ENCODE data around the gene LDLRAD3.

The LDLRAD3 gene

GRCh38 chr11:36237391-36237790 lies 293.5 kb downstream of the LDLRAD3 start:
- TF ChIP-seq BACH2 (CRISPR knock-in tag; IDR thresholded peaks at IDR 0.05; ENCODE audit: borderline replicate concordance) (no peak), TCF4 (CRISPR knock-in tag; IDR thresholded peaks at IDR 0.05; ENCODE audit: borderline replicate concordance) (no peak), ZNF70 (CRISPR knock-in tag; IDR thresholded peaks at IDR 0.05) (no peak), ZFP30 (CRISPR knock-in tag; IDR thresholded peaks at IDR 0.05) (no peak), ARNTL (CRISPR knock-in tag; IDR thresholded peaks at IDR 0.05; ENCODE audit: borderline replicate concordance, low read depth) (no peak), SNAI2 (CRISPR knock-in tag; IDR thresholded peaks at IDR 0.05) (no peak), ZFP3 (CRISPR knock-in tag; IDR thresholded peaks at IDR 0.05) (no peak), OSR1 (CRISPR knock-in tag; IDR thresholded peaks at IDR 0.05) (no peak), CSDC2 (CRISPR knock-in tag; IDR thresholded peaks at IDR 0.05) (no peak), CSRNP3 (CRISPR knock-in tag; IDR thresholded peaks at IDR 0.05) (no peak), TOX (CRISPR knock-in tag; IDR thresholded peaks at IDR 0.05; ENCODE audit: borderline replicate concordance) (no peak), TSHZ2 (CRISPR knock-in tag; IDR thresholded peaks at IDR 0.05) (no peak), ZNF565 (CRISPR knock-in tag; conservative IDR thresholded peaks at IDR 0.05; ENCODE audit: low read depth) (no peak)
- ATAC-seq = no peak

GRCh38 chr11:36238036-36238631 lies 294.3 kb downstream of the LDLRAD3 start:
- no peak for ATAC-seq
- TF ChIP-seq ARNTL (CRISPR knock-in tag; IDR thresholded peaks at IDR 0.05; ENCODE audit: borderline replicate concordance, low read depth) = no peak
- no peak for TF ChIP-seq CSRNP3 (CRISPR knock-in tag; IDR thresholded peaks at IDR 0.05)
- TF ChIP-seq ESRRG (CRISPR knock-in tag; IDR thresholded peaks at IDR 0.05) = no peak
- TF ChIP-seq OSR1 (CRISPR knock-in tag; IDR thresholded peaks at IDR 0.05) = no peak
- TF ChIP-seq ZFP30 (CRISPR knock-in tag; IDR thresholded peaks at IDR 0.05) = no peak

GRCh38 chr11:36238881-36239280 lies 295.0 kb downstream of the LDLRAD3 start:
- ATAC-seq = no peak
- TF ChIP-seq ZNF8 (CRISPR knock-in tag; IDR thresholded peaks at IDR 0.05) (no peak), BACH2 (CRISPR knock-in tag; IDR thresholded peaks at IDR 0.05; ENCODE audit: borderline replicate concordance) (no peak), CREB5 (CRISPR knock-in tag; IDR thresholded peaks at IDR 0.05; ENCODE audit: low read depth) (no peak), ESRRG (CRISPR knock-in tag; IDR thresholded peaks at IDR 0.05) (no peak), POU6F1 (CRISPR knock-in tag; IDR thresholded peaks at IDR 0.05; ENCODE audit: borderline replicate concordance, low read depth) (no peak), CSRNP3 (CRISPR knock-in tag; IDR thresholded peaks at IDR 0.05) (no peak), ZFP30 (CRISPR knock-in tag; IDR thresholded peaks at IDR 0.05) (no peak), ZNF70 (CRISPR knock-in tag; IDR thresholded peaks at IDR 0.05) (no peak), RARB (CRISPR knock-in tag; IDR thresholded peaks at IDR 0.05) (no peak), ZFP3 (CRISPR knock-in tag; IDR thresholded peaks at IDR 0.05) (no peak), PPARA (CRISPR knock-in tag; IDR thresholded peaks at IDR 0.05; ENCODE audit: borderline replicate concordance) (no peak), SNAI2 (CRISPR knock-in tag; IDR thresholded peaks at IDR 0.05) (no peak), ZNF565 (CRISPR knock-in tag; conservative IDR thresholded peaks at IDR 0.05; ENCODE audit: low read depth) (no peak), PATZ1 (CRISPR knock-in tag; IDR thresholded peaks at IDR 0.05; ENCODE audit: borderline replicate concordance) (no peak), TCF4 (CRISPR knock-in tag; IDR thresholded peaks at IDR 0.05; ENCODE audit: borderline replicate concordance) (no peak), CSDC2 (CRISPR knock-in tag; IDR thresholded peaks at IDR 0.05) (no peak), GLIS3 (CRISPR knock-in tag; IDR thresholded peaks at IDR 0.05) (no peak)

Data from SK-N-SH treated with all-trans-retinoic acid at 6 μM for 48 hours (cell line).